MM.1S (cell line): ENCODE measurements around the gene SLIT3.

Experiments
- CTCF ChIP-seq: fragments of 300-600 bp; sonication (generic); IDR thresholded peaks from 2 replicates; pipeline ENCODE4 v1.5.1; 2016; ENCODE audit warnings: antibody characterized with exemption, low read length, mixed read lengths
- EZH2 ChIP-seq: fragments of 300-600 bp; sonication (generic); optimal IDR thresholded peaks from 2 replicates; pipeline ENCODE3; 2017; ENCODE audit warnings: low read depth, mild to moderate bottlenecking, antibody characterized with exemption, low read length, mixed read lengths
- EZH2phosphoT487 ChIP-seq: fragments of 300-600 bp; sonication (generic); IDR thresholded peaks from 2 replicates; pipeline ENCODE4 v1.6.1; 2018; ENCODE audit warnings: antibody characterized with exemption, low read length

GRCh38 chr5:168648576-168648975, 652.4 kb downstream of the SLIT3 start:
- TF ChIP-seq CTCF = no peak
- no peak for TF ChIP-seq EZH2phosphoT487
- TF ChIP-seq EZH2 = no peak
